NCI-H748 (cell line): ENCODE results near the gene NAPSA.

Experiments used
- DNase-seq: peaks from one replicate; lab custom pipeline; 2025; ENCODE audit not compliant: unreplicated experiment; lab: John Stamatoyannopoulos, UW

Gene NAPSA

GRCh38 chr19:50318438-50318837, 47.0 kb downstream of the NAPSA start:
- no peak for DNase-seq

- no peak for DNase-seq
These were observed 48.3 kb downstream of the NAPSA start for GRCh38 chr19:50317115-50317514.

GRCh38 chr19:50315773-50316448, 49.5 kb downstream of the NAPSA start:
- peak; percentile 84 for DNase-seq

- peak; percentile 58 for DNase-seq
These were observed 50.4 kb downstream of the NAPSA start for GRCh38 chr19:50314724-50315708.

GRCh38 chr19:50313812-50314536, 51.5 kb downstream of the NAPSA start:
- DNase-seq = peak; percentile 67

GRCh38 chr19:50312967-50313811, 52.2 kb downstream of the NAPSA start:
- DNase-seq = no peak

- DNase-seq = peak; percentile 69
These were observed 53.5 kb downstream of the NAPSA start for GRCh38 chr19:50311723-50312635.

GRCh38 chr19:50310759-50311465, 54.5 kb downstream of the NAPSA start:
- no peak for DNase-seq

- no peak for DNase-seq
These were observed 55.9 kb downstream of the NAPSA start for GRCh38 chr19:50309396-50310125.

GRCh38 chr19:50308991-50309390, 56.4 kb downstream of the NAPSA start:
- no peak for DNase-seq
